ENCODE data around the gene ZNFX1. TPM values are rescaled to one million over a fixed set of nuclear protein-coding genes. Genes with fewer than 3 reads are reported as not detected.

Gene ZNFX1
- total and polyA plus RNA-seq, 9 of the 15 experiments (the other 6 are each of a cell fraction or from before 2014, with no cell fraction given), result 3.8 to 13.8 (median 10.3) TPM

DNA sequence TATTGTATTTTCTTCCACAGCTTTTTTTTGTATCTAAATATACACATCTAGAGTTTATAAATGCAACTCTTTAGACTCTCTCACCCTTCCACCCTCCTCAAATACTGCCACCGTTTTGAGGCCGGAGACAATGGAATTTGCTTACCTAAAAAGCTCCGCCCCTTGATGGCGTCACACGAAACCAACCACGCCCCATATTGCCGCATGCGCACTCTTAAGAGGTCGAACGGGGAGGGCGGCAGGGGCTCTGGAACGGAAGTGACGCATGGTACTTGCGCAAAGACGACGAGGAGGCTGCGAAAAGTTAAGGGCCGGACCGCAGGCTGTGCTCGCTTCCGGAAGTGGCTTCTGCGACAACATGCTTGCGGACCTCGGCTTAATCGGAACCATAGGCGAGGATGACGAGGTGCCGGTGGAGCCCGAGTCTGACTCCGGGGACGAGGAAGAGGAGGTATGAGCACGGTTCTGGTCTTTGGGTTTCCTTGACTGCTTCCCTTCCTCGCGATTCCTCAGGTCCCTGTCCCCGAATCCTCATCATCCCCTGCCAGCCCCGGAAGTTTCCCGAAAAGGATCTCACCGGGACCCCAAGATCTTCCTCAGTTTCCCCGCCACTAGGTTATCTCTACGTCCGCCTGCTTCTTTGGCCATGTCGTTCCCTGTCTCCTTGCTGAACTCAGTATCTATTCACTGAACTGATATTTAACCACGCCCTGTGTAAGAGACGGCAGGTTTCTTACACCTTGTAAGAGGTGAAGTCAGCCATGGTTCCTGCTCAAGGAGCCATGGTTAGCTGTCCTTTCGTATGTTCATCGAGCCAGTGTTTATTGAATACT lies 58.5 kb downstream of the ZNFX1 start, which contains the start of gene DDX27 (continued):
- TF ChIP-seq, protein P1, sequence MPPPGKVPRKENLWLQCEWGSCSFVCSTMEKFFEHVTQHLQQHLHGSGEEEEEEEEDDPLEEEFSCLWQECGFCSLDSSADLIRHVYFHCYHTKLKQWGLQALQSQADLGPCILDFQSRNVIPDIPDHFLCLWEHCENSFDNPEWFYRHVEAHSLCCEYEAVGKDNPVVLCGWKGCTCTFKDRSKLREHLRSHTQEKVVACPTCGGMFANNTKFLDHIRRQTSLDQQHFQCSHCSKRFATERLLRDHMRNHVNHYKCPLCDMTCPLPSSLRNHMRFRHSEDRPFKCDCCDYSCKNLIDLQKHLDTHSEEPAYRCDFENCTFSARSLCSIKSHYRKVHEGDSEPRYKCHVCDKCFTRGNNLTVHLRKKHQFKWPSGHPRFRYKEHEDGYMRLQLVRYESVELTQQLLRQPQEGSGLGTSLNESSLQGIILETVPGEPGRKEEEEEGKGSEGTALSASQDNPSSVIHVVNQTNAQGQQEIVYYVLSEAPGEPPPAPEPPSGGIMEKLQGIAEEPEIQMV (tag; conservative IDR thresholded peaks at IDR 0.05; ENCODE audit: low read depth), result peak; percentile 78
- TF ChIP-seq HEY1 (CRISPR knock-in tag; IDR thresholded peaks at IDR 0.05; ENCODE audit: borderline replicate concordance), result no peak
- peak; percentile 63; the same call in 1 of the 2 replicates for TF ChIP-seq JUN (IDR thresholded peaks at IDR 0.05; ENCODE audit: borderline replicate concordance, low read depth, low read length)
- no peak for TF ChIP-seq JUN (CRISPR knock-in tag; IDR thresholded peaks at IDR 0.05; ENCODE audit: borderline replicate concordance)
- no peak for TF ChIP-seq TEAD4 (IDR thresholded peaks at IDR 0.05; ENCODE audit: low read length)
- TF ChIP-seq TEAD4 (CRISPR knock-in tag; IDR thresholded peaks at IDR 0.05; ENCODE audit: borderline replicate concordance), result no peak
- TF ChIP-seq, protein P2, sequence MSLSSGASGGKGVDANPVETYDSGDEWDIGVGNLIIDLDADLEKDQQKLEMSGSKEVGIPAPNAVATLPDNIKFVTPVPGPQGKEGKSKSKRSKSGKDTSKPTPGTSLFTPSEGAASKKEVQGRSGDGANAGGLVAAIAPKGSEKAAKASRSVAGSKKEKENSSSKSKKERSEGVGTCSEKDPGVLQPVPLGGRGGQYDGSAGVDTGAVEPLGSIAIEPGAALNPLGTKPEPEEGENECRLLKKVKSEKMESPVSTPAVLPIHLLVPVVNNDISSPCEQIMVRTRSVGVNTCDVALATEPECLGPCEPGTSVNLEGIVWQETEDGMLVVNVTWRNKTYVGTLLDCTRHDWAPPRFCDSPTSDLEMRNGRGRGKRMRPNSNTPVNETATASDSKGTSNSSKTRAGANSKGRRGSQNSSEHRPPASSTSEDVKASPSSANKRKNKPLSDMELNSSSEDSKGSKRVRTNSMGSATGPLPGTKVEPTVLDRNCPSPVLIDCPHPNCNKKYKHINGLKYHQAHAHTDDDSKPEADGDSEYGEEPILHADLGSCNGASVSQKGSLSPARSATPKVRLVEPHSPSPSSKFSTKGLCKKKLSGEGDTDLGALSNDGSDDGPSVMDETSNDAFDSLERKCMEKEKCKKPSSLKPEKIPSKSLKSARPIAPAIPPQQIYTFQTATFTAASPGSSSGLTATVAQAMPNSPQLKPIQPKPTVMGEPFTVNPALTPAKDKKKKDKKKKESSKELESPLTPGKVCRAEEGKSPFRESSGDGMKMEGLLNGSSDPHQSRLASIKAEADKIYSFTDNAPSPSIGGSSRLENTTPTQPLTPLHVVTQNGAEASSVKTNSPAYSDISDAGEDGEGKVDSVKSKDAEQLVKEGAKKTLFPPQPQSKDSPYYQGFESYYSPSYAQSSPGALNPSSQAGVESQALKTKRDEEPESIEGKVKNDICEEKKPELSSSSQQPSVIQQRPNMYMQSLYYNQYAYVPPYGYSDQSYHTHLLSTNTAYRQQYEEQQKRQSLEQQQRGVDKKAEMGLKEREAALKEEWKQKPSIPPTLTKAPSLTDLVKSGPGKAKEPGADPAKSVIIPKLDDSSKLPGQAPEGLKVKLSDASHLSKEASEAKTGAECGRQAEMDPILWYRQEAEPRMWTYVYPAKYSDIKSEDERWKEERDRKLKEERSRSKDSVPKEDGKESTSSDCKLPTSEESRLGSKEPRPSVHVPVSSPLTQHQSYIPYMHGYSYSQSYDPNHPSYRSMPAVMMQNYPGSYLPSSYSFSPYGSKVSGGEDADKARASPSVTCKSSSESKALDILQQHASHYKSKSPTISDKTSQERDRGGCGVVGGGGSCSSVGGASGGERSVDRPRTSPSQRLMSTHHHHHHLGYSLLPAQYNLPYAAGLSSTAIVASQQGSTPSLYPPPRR (CRISPR knock-in tag; IDR thresholded peaks at IDR 0.05; ENCODE audit: borderline replicate concordance), result no peak
- peak; percentile 93 for TF ChIP-seq POLR2A (conservative IDR thresholded peaks at IDR 0.05)
- TF ChIP-seq EP400 (IDR thresholded peaks at IDR 0.05), result peak; percentile 87
- TF ChIP-seq KLF6 (CRISPR knock-in tag; IDR thresholded peaks at IDR 0.05; ENCODE audit: borderline replicate concordance), result no peak
- TF ChIP-seq EWSR1 (IDR thresholded peaks at IDR 0.05; ENCODE audit: borderline replicate concordance, low read depth, partially characterized antibody), result no peak
- TF ChIP-seq, protein P3, sequence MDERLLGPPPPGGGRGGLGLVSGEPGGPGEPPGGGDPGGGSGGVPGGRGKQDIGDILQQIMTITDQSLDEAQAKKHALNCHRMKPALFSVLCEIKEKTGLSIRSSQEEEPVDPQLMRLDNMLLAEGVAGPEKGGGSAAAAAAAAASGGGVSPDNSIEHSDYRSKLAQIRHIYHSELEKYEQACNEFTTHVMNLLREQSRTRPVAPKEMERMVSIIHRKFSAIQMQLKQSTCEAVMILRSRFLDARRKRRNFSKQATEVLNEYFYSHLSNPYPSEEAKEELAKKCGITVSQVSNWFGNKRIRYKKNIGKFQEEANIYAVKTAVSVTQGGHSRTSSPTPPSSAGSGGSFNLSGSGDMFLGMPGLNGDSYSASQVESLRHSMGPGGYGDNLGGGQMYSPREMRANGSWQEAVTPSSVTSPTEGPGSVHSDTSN (CRISPR knock-in tag; IDR thresholded peaks at IDR 0.05; ENCODE audit: low read depth), result no peak
- TF ChIP-seq, protein P3 (tag; conservative IDR thresholded peaks at IDR 0.05; ENCODE audit: low read depth), result no peak
- TF ChIP-seq TRIM28 (IDR thresholded peaks at IDR 0.05), result peak; percentile 87
- 0 out of 4 replicates have a peak, but pooled peaks of 1 of the 2 experiments have one; percentile 4 for TF ChIP-seq RCOR1 (IDR thresholded peaks at IDR 0.05; ENCODE audit: borderline replicate concordance in 1 of 2, low read depth in 2 of 2, low read length in 2 of 2)
